GM23248 (cell line): ENCODE results near the gene ZNF277.

Experiments used
- EZH2 ChIP-seq: fragments of 200-600 bp; sonication (generic); IDR thresholded peaks from 2 replicates; pipeline ENCODE4 v1.6.1; 2018; ENCODE audit warnings: antibody characterized with exemption, mild to moderate bottlenecking; ENCODE audit not compliant: insufficient read depth, poor library complexity, severe bottlenecking
- EZH2phosphoT487 ChIP-seq: fragments of 200-600 bp; sonication (generic); IDR thresholded peaks from 2 replicates; pipeline ENCODE4 v1.6.1; 2018; ENCODE audit warnings: antibody characterized with exemption, moderate library complexity, mild to moderate bottlenecking, low read depth; ENCODE audit not compliant: insufficient read depth

GRCh38 chr7:112359086-112359485 lies 152.6 kb downstream of the ZNF277 start:
- TF ChIP-seq EZH2 (no peak), EZH2phosphoT487 (no peak)
